Measurements from ENCODE around the gene PHC2. TPM values are rescaled to one million over a fixed set of nuclear protein-coding genes. Genes with fewer than 3 reads are reported as not detected.

PHC2 gene
- total RNA-seq, 1 donor from 2014 or later = 65.0 TPM

- Histone ChIP-seq H3K36me3 (no peaks in the 10 kb centered on the region), H3K4me1 (peaks cover 20% of the 10 kb centered on the region), H2AFZ (replicated peaks) (no peak overlapping the region), H3K27me3 (no peaks in the 10 kb centered on the region), H4K20me1 (ENCODE audit: low read depth) (no peaks in the 10 kb centered on the region), H3K9ac (no peak overlapping the region), H3K4me3 (no peak overlapping the region), H3K9me3 (ENCODE audit: low read depth) (no peaks in the 10 kb centered on the region), H3K79me2 (ENCODE audit: low read depth) (peaks cover 10% of the 10 kb centered on the region), H3K27ac (no peak overlapping the region), H3F3A (ENCODE audit: low read depth) (peaks cover 4% of the 10 kb centered on the region), H3K4me2 (no peak overlapping the region)
- Mint-ChIP-seq H3K9me3 (no peaks in the 10 kb centered on the region), H3K27ac (no peak overlapping the region), H3K4me1 (peaks cover 33% of the 10 kb centered on the region), H3K27me3 (ENCODE audit: insufficient read depth, low read depth) (no peaks in the 10 kb centered on the region), H3K4me3 (no peak overlapping the region), H3K36me3 (no peaks in the 10 kb centered on the region)
- DNase-seq (ENCODE audit: low spot score) = no peak
- TF ChIP-seq EZH2phosphoT487 (IDR thresholded peaks at IDR 0.05) = no peak
- no peak for TF ChIP-seq EZH2 (IDR thresholded peaks at IDR 0.05)
- TF ChIP-seq CTCF (IDR thresholded peaks at IDR 0.05) = no peak
Measured at GRCh38 chr1:33469691-33470090, 38.8 kb upstream of the PHC2 start.

- no peaks in the 10 kb centered on the region for H3K36me3 Mint-ChIP-seq
- H3K79me2 ChIP-seq (ENCODE audit: low read depth) = peaks cover 10% of the 10 kb centered on the region
- no peaks in the 10 kb centered on the region for H4K20me1 ChIP-seq (ENCODE audit: low read depth)
- no peak overlapping the region for H3K27ac ChIP-seq
- H2AFZ ChIP-seq (replicated peaks) = no peak overlapping the region
- H3K4me1 Mint-ChIP-seq = peaks cover 33% of the 10 kb centered on the region
- H3K4me3 ChIP-seq = no peak overlapping the region
- no peaks in the 10 kb centered on the region for H3K36me3 ChIP-seq
- TF ChIP-seq CTCF (IDR thresholded peaks at IDR 0.05) (no peak), EZH2phosphoT487 (IDR thresholded peaks at IDR 0.05) (no peak), EZH2 (IDR thresholded peaks at IDR 0.05) (no peak)
- H3K9me3 ChIP-seq (ENCODE audit: low read depth) = no peaks in the 10 kb centered on the region
- peak overlapping the region; percentile 8 for H3K27ac Mint-ChIP-seq
- H3K4me1 ChIP-seq = peaks cover 20% of the 10 kb centered on the region
- H3K9me3 Mint-ChIP-seq = no peaks in the 10 kb centered on the region
- no peak overlapping the region for H3K4me3 Mint-ChIP-seq
- H3F3A ChIP-seq (ENCODE audit: low read depth) = peaks cover 4% of the 10 kb centered on the region
- no peaks in the 10 kb centered on the region for H3K27me3 Mint-ChIP-seq (ENCODE audit: insufficient read depth, low read depth)
- H3K27me3 ChIP-seq = no peaks in the 10 kb centered on the region
- no peak overlapping the region for H3K9ac ChIP-seq
- DNase-seq (ENCODE audit: low spot score) = no peak
- H3K4me2 ChIP-seq = no peak overlapping the region
Measured at GRCh38 chr1:33468967-33469366, 38.1 kb upstream of the PHC2 start.

GRCh38 chr1:33468531-33468930 lies 37.6 kb upstream of the PHC2 start:
- no peak overlapping the region for H2AFZ ChIP-seq (replicated peaks)

More at GRCh38 chr1:33468531-33468930, 37.6 kb upstream of the PHC2 start:
- no peaks in the 10 kb centered on the region for H4K20me1 ChIP-seq (ENCODE audit: low read depth)
- H3K27me3 Mint-ChIP-seq (ENCODE audit: insufficient read depth, low read depth) = no peaks in the 10 kb centered on the region
- H3K4me1 Mint-ChIP-seq = peaks cover 32% of the 10 kb centered on the region
- peak overlapping the region; percentile 8 for H3K27ac Mint-ChIP-seq
- H3K36me3 Mint-ChIP-seq = no peaks in the 10 kb centered on the region
- no peaks in the 10 kb centered on the region for H3K36me3 ChIP-seq
- H3K9ac ChIP-seq = no peak overlapping the region
- no peak overlapping the region for H3K27ac ChIP-seq
- peaks cover 9% of the 10 kb centered on the region for H3K79me2 ChIP-seq (ENCODE audit: low read depth)
- no peaks in the 10 kb centered on the region for H3K27me3 ChIP-seq
- no peaks in the 10 kb centered on the region for H3K9me3 ChIP-seq (ENCODE audit: low read depth)
- peaks cover 20% of the 10 kb centered on the region for H3K4me1 ChIP-seq
- no peak for DNase-seq (ENCODE audit: low spot score)
- H3K4me3 ChIP-seq = no peak overlapping the region
- no peak overlapping the region for H3K4me2 ChIP-seq
- TF ChIP-seq EZH2 (IDR thresholded peaks at IDR 0.05) = no peak
- no peak for TF ChIP-seq CTCF (IDR thresholded peaks at IDR 0.05)
- no peak for TF ChIP-seq EZH2phosphoT487 (IDR thresholded peaks at IDR 0.05)
- no peaks in the 10 kb centered on the region for H3K9me3 Mint-ChIP-seq
- H3F3A ChIP-seq (ENCODE audit: low read depth) = peaks cover 4% of the 10 kb centered on the region
- H3K4me3 Mint-ChIP-seq = no peak overlapping the region
